ENCODE measurements around the gene MX2.

DNA sequence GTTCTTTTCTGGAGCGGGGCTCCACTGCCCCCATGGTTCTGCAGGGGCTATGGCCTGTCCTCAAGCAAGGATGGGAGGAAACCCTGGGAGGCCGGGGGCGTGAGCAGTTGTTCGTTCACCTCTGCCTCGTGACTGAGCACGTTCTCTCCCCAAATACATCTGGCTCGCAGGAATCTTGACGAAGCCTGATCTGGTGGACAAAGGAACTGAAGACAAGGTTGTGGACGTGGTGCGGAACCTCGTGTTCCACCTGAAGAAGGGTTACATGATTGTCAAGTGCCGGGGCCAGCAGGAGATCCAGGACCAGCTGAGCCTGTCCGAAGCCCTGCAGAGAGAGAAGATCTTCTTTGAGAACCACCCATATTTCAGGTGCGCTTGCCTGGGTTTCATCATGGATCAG, 79.7 kb downstream of the MX2 start:
- TF ChIP-seq RAD21 (conservative IDR thresholded peaks at IDR 0.05) (no peak), TAF1 (IDR thresholded peaks at IDR 0.05; ENCODE audit: low read depth) (no peak), EZH2 (IDR thresholded peaks at IDR 0.05; ENCODE audit: borderline replicate concordance, insufficient read depth, low read length, poor library complexity, severe bottlenecking) (no peak), POLR2AphosphoS5 (IDR thresholded peaks at IDR 0.05) (no peak)
- TF ChIP-seq, protein P1, sequence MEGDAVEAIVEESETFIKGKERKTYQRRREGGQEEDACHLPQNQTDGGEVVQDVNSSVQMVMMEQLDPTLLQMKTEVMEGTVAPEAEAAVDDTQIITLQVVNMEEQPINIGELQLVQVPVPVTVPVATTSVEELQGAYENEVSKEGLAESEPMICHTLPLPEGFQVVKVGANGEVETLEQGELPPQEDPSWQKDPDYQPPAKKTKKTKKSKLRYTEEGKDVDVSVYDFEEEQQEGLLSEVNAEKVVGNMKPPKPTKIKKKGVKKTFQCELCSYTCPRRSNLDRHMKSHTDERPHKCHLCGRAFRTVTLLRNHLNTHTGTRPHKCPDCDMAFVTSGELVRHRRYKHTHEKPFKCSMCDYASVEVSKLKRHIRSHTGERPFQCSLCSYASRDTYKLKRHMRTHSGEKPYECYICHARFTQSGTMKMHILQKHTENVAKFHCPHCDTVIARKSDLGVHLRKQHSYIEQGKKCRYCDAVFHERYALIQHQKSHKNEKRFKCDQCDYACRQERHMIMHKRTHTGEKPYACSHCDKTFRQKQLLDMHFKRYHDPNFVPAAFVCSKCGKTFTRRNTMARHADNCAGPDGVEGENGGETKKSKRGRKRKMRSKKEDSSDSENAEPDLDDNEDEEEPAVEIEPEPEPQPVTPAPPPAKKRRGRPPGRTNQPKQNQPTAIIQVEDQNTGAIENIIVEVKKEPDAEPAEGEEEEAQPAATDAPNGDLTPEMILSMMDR (IDR thresholded peaks at IDR 0.05; ENCODE audit: poor library complexity, severe bottlenecking) = no peak
- TF ChIP-seq, protein P2, sequence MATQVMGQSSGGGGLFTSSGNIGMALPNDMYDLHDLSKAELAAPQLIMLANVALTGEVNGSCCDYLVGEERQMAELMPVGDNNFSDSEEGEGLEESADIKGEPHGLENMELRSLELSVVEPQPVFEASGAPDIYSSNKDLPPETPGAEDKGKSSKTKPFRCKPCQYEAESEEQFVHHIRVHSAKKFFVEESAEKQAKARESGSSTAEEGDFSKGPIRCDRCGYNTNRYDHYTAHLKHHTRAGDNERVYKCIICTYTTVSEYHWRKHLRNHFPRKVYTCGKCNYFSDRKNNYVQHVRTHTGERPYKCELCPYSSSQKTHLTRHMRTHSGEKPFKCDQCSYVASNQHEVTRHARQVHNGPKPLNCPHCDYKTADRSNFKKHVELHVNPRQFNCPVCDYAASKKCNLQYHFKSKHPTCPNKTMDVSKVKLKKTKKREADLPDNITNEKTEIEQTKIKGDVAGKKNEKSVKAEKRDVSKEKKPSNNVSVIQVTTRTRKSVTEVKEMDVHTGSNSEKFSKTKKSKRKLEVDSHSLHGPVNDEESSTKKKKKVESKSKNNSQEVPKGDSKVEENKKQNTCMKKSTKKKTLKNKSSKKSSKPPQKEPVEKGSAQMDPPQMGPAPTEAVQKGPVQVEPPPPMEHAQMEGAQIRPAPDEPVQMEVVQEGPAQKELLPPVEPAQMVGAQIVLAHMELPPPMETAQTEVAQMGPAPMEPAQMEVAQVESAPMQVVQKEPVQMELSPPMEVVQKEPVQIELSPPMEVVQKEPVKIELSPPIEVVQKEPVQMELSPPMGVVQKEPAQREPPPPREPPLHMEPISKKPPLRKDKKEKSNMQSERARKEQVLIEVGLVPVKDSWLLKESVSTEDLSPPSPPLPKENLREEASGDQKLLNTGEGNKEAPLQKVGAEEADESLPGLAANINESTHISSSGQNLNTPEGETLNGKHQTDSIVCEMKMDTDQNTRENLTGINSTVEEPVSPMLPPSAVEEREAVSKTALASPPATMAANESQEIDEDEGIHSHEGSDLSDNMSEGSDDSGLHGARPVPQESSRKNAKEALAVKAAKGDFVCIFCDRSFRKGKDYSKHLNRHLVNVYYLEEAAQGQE (IDR thresholded peaks at IDR 0.05; ENCODE audit: borderline replicate concordance) = no peak

Measured in neural cell (in vitro differentiated cells).